Measurements from ENCODE around the gene FGF1.

The FGF1 gene

GRCh38 chr5:142696379-142696778 lies 10.5 kb upstream of the FGF1 start:
- DNase-seq (ENCODE audit: low read depth), result no peak

GRCh38 chr5:142694092-142694856 lies 8.4 kb upstream of the FGF1 start:
- DNase-seq (ENCODE audit: low read depth), result no peak

GRCh38 chr5:142692321-142692894 lies 6.5 kb upstream of the FGF1 start:
- DNase-seq (ENCODE audit: low read depth), result no peak

- no peak for DNase-seq (ENCODE audit: low read depth)
Measured at GRCh38 chr5:142690667-142691066, 4.8 kb upstream of the FGF1 start.

- DNase-seq (ENCODE audit: low read depth), result no peak
Measured at GRCh38 chr5:142689081-142689480, 3.2 kb upstream of the FGF1 start.

GRCh38 chr5:142688281-142688989 lies 2.5 kb upstream of the FGF1 start:
- no peak for DNase-seq (ENCODE audit: low read depth)

GRCh38 chr5:142686968-142687367 lies 1.1 kb upstream of the FGF1 start:
- DNase-seq (ENCODE audit: low read depth), result no peak

GRCh38 chr5:142686210-142686734 lies 382 bp upstream of the FGF1 start:
- no peak for DNase-seq (ENCODE audit: low read depth)

GRCh38 chr5:142684508-142685041 lies 1.3 kb downstream of the FGF1 start:
- no peak for DNase-seq (ENCODE audit: low read depth)

GRCh38 chr5:142683881-142684505 lies 1.9 kb downstream of the FGF1 start:
- DNase-seq (ENCODE audit: low read depth), result no peak

- DNase-seq (ENCODE audit: low read depth), result no peak
Measured at GRCh38 chr5:142683116-142683515, 2.8 kb downstream of the FGF1 start.

- DNase-seq (ENCODE audit: low read depth), result no peak
Measured at GRCh38 chr5:142680605-142681259, 5.2 kb downstream of the FGF1 start.

GRCh38 chr5:142679744-142680143 lies 6.1 kb downstream of the FGF1 start:
- DNase-seq (ENCODE audit: low read depth), result no peak

- DNase-seq (ENCODE audit: low read depth), result no peak
Measured at GRCh38 chr5:142678529-142678928, 7.4 kb downstream of the FGF1 start.

- DNase-seq (ENCODE audit: low read depth), result no peak
Measured at GRCh38 chr5:142677198-142677597, 8.7 kb downstream of the FGF1 start.

GRCh38 chr5:142676318-142676717 lies 9.6 kb downstream of the FGF1 start:
- DNase-seq (ENCODE audit: low read depth), result no peak

GRCh38 chr5:142674531-142675469 lies 11.1 kb downstream of the FGF1 start:
- DNase-seq (ENCODE audit: low read depth), result no peak

- DNase-seq (ENCODE audit: low read depth), result no peak
Measured at GRCh38 chr5:142671801-142672200, 14.1 kb downstream of the FGF1 start.

- DNase-seq (ENCODE audit: low read depth), result no peak
Measured at GRCh38 chr5:142671266-142671665, 14.6 kb downstream of the FGF1 start.

GRCh38 chr5:142670804-142671203 lies 15.1 kb downstream of the FGF1 start:
- no peak for DNase-seq (ENCODE audit: low read depth)

GRCh38 chr5:142669477-142669876 lies 16.4 kb downstream of the FGF1 start:
- no peak for DNase-seq (ENCODE audit: low read depth)
